Brain microvascular endothelial cell (primary cell): ENCODE data around the gene UBASH3B.
"Not testable (repeated sequence)": the region's sequence is repeated elsewhere in the genome, so short reads cannot be mapped to it uniquely, and the experiment has no call there.

ENCODE experiments used
- DNase-seq: peaks from one replicate; pipeline ENCODE4 v3.0.0-alpha.2; 2020
- H3K27ac ChIP-seq: fragments of 250-450 bp; sonication (Bioruptor Pico); 2 replicates; pipeline ENCODE4 v1.5.1; 2020; ENCODE audit warnings: mild to moderate bottlenecking, moderate library complexity
- H3K27me3 ChIP-seq: fragments of 250-450 bp; sonication (Bioruptor Pico); replicated peaks from 2 replicates; pipeline ENCODE4 v1.5.1; 2020; ENCODE audit warnings: mild to moderate bottlenecking
- H3K36me3 ChIP-seq: fragments of 250-450 bp; sonication (Bioruptor Pico); replicated peaks from 2 replicates; pipeline ENCODE4 v1.5.1; 2020; ENCODE audit warnings: mild to moderate bottlenecking
- H3K4me3 ChIP-seq: 2 replicates; pipeline ENCODE4 v1.5.1; 2011; ENCODE audit warnings: low read depth, mild to moderate bottlenecking, control low read depth, low read length, moderate library complexity
- in situ Hi-C: cut with HindIII; loops from 2 replicates; pipeline ENCODE4 v1.10.0; 2017; ENCODE audit warnings: low sequenced_read_pairs, low pct_ligation_motif_present
- TF ChIP-seq, protein P1 (sequence below): IDR thresholded peaks from 2 replicates; pipeline ENCODE4 v1.5.1; 2011; ENCODE audit warnings: low read depth, mild to moderate bottlenecking, moderate library complexity, low read length, control low read depth, inconsistent platforms; ENCODE audit errors: missing control alignments

UBASH3B gene

DNA sequence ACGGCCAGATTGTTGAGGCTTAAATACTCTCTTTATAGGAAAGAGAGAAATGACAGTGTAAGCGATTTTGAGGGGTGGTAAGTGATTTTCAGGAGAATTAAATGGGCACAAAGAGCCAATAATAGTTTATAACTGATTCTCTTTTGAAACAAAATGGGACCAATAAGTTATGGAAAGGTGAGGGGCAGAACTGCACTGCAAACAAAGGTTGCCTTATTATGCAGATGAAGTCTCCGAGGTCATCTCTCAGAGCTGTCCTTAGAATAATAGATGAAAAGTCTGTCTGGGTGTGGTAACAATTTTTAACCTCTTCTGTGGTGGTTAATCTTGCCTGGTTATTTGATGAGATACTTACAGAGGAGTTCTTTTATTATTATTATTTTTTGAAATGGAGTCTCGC is 168.0 kb downstream of the UBASH3B start:
- Histone ChIP-seq H3K4me3 (no peak overlapping the region), H3K27ac (no peak overlapping the region), H3K36me3 (no peaks in the 10 kb centered on the region), H3K27me3 (no peaks in the 10 kb centered on the region)
- TF ChIP-seq, protein P1, sequence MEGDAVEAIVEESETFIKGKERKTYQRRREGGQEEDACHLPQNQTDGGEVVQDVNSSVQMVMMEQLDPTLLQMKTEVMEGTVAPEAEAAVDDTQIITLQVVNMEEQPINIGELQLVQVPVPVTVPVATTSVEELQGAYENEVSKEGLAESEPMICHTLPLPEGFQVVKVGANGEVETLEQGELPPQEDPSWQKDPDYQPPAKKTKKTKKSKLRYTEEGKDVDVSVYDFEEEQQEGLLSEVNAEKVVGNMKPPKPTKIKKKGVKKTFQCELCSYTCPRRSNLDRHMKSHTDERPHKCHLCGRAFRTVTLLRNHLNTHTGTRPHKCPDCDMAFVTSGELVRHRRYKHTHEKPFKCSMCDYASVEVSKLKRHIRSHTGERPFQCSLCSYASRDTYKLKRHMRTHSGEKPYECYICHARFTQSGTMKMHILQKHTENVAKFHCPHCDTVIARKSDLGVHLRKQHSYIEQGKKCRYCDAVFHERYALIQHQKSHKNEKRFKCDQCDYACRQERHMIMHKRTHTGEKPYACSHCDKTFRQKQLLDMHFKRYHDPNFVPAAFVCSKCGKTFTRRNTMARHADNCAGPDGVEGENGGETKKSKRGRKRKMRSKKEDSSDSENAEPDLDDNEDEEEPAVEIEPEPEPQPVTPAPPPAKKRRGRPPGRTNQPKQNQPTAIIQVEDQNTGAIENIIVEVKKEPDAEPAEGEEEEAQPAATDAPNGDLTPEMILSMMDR = no peak
- in situ Hi-C loops = no loop called here
- no peak for DNase-seq

DNA sequence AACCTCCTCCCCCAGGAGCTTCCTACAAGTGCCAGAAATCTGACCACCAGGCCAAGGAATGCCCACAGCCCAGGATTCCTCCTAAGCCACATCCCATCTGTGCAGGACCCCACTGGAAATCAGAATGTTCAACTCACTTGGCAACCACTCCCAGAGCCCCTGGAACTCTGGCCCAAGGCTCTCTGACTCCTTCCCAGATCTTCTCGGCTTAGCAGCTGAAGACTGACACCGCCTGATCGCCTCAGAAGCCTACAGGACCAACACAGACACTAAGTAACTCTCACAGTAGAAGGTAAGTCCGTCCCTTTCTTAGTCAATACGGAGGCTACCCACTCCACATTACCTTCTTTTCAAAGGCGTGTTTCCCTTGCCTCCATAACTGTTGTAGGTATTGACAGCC is 173.8 kb downstream of the UBASH3B start:
- H3K36me3 ChIP-seq, H3K27me3 ChIP-seq, in situ Hi-C loops, H3K27ac ChIP-seq, DNase-seq, H3K4me3 ChIP-seq: not testable (repeated sequence)

DNA sequence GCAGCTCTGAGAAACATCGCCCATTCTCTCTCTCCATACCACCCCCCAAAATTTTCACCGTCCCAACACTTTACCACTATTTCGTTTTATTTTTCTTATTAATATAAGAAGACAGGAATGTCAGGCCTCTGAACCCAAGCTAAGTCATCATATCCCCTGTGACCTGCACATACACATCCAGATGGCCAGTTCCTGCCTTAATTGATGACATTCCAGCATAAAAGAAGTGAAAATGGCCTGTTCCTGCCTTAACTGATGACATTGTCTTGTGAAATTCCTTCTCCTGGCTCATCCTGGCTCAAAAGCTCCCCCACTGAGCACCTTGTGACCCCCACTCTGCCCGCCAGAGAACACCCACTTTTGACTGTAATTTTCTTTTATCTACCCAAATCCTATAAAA is 176.8 kb downstream of the UBASH3B start:
- DNase-seq, in situ Hi-C loops, H3K4me3 ChIP-seq, H3K27ac ChIP-seq, H3K36me3 ChIP-seq, H3K27me3 ChIP-seq: not testable (repeated sequence)

DNA sequence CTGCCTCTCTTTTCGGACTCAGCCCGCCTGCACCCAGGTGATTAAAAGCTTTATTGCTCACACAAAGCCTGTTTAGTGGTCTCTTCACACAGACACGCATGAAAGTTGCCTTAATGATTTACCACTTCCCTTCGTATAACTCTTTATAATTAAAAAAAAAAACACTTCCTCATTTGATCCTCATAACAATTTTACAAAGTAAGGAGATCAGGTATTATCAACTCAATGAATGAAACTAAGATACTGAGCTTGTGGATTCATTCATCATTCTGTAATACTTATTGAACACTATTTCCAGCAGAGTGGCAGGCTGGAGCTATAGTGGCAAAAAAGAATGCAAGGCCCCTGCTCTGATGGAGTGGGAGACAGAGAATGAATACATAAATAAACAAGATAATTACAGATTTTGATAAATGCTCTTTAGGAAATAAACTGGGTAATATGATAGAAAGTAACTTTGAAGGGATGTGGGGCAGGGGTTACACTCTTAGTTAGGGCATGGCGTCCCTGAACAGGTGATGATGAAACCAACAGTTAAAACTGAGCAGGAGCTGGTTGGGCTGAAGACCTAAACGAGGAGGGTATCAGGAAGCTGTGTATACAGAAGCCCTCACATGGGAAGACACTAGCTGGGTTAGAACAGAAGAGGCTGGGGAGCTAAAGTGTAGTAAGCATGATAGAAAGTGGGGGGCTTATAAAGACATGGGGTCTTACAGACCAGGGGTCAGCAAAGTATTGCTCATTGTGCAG is 177.4 kb downstream of the UBASH3B start:
- Histone ChIP-seq H3K27ac (no peak overlapping the region), H3K27me3 (no peaks in the 10 kb centered on the region), H3K4me3 (no peak overlapping the region), H3K36me3 (no peaks in the 10 kb centered on the region)
- no peak for DNase-seq
- in situ Hi-C loops = no loop called here
- TF ChIP-seq, protein P1 = no peak

DNA sequence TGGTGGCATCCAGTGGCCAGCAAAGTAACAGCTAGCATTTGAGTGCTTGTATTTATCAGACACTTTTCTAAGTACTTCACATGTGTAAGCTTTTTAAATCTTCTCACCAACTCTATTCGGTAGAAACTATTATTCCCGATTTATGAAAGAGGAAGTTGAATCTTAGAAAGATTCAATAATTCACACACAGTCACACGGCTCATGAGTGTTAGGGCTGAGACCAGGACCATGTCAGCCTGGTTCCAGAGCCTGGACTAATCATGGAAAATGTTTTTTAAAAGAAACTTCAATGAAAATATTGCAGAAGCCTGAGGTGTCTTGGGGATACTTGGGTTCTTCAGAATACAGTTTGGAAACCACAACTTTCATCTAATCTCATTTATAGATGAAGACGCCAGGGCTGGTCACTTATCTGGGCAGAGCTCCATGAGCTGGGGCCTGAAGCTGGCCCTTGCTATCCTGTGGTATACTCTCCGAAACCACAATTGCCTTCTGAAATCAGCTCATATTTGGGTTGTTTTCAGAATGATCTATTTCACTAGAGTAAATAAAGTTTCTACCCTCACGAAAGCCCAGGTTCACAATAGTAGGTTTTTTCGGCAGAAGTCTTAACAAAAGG is 178.4 kb downstream of the UBASH3B start:
- H3K4me3 ChIP-seq = no peak overlapping the region
- DNase-seq = no peak

DNA sequence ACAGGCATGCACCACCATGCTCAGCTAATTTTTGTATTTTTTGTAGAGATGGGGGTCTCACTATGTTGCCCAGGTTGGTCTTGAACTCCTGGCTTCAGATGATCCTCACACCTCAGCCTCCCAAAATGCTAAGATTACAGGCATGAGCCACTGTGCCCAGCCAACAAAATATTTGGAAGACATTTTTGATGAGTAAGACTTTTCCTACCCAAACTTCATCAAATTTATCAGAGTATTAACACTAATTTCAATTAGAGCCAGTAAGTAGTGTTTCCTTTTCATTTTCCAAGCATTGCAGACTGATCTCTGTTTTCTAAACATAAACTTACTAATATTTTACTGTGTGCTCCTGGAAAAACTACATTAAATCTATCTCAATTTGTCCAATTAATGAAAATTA is 181.4 kb downstream of the UBASH3B start:
- H3K27ac ChIP-seq = no peak overlapping the region
- H3K36me3 ChIP-seq = no peaks in the 10 kb centered on the region
- in situ Hi-C loops = no loop called here
- H3K4me3 ChIP-seq = no peak overlapping the region
- no peak for DNase-seq
- TF ChIP-seq, protein P1 = no peak
- H3K27me3 ChIP-seq = no peaks in the 10 kb centered on the region

More for the DNA sequence above, 178.4 kb downstream of the UBASH3B start:
- Histone ChIP-seq H3K27ac (no peak overlapping the region), H3K36me3 (no peaks in the 10 kb centered on the region), H3K27me3 (no peaks in the 10 kb centered on the region)
- TF ChIP-seq, protein P1 = no peak
- in situ Hi-C loops = no loop called here
